HG03520 (cell line): Measurements from ENCODE around the gene FCAMR.

Experiments used
- ATAC-seq: cut with Tn5 transposase; IDR thresholded peaks from one replicate; pipeline ENCODE4 v1.9.1; 2021; ENCODE audit warnings: mild to moderate bottlenecking, moderate library complexity; ENCODE audit not compliant: unreplicated experiment

The FCAMR gene

GRCh38 chr1:206960676-206961386 lies 9.4 kb downstream of the FCAMR start:
- no peak for ATAC-seq

GRCh38 chr1:206958144-206958543 lies 12.1 kb downstream of the FCAMR start:
- ATAC-seq = no peak

GRCh38 chr1:206957639-206958038 lies 12.6 kb downstream of the FCAMR start:
- no peak for ATAC-seq

- peak; percentile 42 for ATAC-seq
These were observed 14.5 kb downstream of the FCAMR start for GRCh38 chr1:206955476-206956451.

- no peak for ATAC-seq
These were observed 15.6 kb downstream of the FCAMR start for GRCh38 chr1:206954459-206955342.

- ATAC-seq = no peak
These were observed 16.6 kb downstream of the FCAMR start for GRCh38 chr1:206953626-206954025.

- ATAC-seq = no peak
These were observed 17.1 kb downstream of the FCAMR start for GRCh38 chr1:206953126-206953525.

- no peak for ATAC-seq
These were observed 18.1 kb downstream of the FCAMR start for GRCh38 chr1:206952171-206952570.

- ATAC-seq = no peak
These were observed 18.8 kb downstream of the FCAMR start for GRCh38 chr1:206951318-206952100.

GRCh38 chr1:206949641-206950040 lies 20.6 kb downstream of the FCAMR start:
- no peak for ATAC-seq

GRCh38 chr1:206949208-206949607 lies 21.1 kb downstream of the FCAMR start:
- ATAC-seq = no peak

- ATAC-seq = no peak
These were observed 23.0 kb downstream of the FCAMR start for GRCh38 chr1:206947255-206947654.

- ATAC-seq = no peak
These were observed 24.0 kb downstream of the FCAMR start, which contains the start of gene PIGR for GRCh38 chr1:206946261-206946660. TSS of gene PIGR (minus strand) at chr1:206946466. CDS start at chr1:206940531, 5,935 bp downstream.

GRCh38 chr1:206945779-206946178 lies 24.5 kb downstream of the FCAMR start:
- no peak for ATAC-seq

GRCh38 chr1:206944703-206945102 lies 25.6 kb downstream of the FCAMR start:
- ATAC-seq = no peak

- ATAC-seq = no peak
These were observed 28.4 kb downstream of the FCAMR start for GRCh38 chr1:206941766-206942418.

- no peak for ATAC-seq
These were observed 29.7 kb downstream of the FCAMR start for GRCh38 chr1:206940588-206940936.

GRCh38 chr1:206939841-206940587 lies 30.2 kb downstream of the FCAMR start:
- no peak for ATAC-seq

- no peak for ATAC-seq
These were observed 31.1 kb downstream of the FCAMR start for GRCh38 chr1:206939131-206939530.
